Neural cell (in vitro differentiated cells): Measurements from ENCODE around the gene RAI1. TPM values are rescaled to one million over a fixed set of nuclear protein-coding genes. Genes with fewer than 3 reads are reported as not detected.

ENCODE experiments used
- H2AFZ ChIP-seq: fragments of 200-600, 300-800 bp; sonication (generic), shearing (Covaris generic); 2 replicates; pipeline ENCODE4 v1.6.0; 2014; ENCODE audit warnings: low read depth, mild to moderate bottlenecking, antibody characterized with exemption, low read length, moderate library complexity
- H3F3A ChIP-seq: fragments of 200-600 bp; shearing (Covaris generic); 2 replicates; pipeline ENCODE4 v1.6.1; 2016; ENCODE audit warnings: mild to moderate bottlenecking, moderate library complexity, mixed read lengths, antibody characterized with exemption, low read length; ENCODE audit not compliant: insufficient read depth, poor library complexity, severe bottlenecking
- H3K27ac ChIP-seq: fragments of 200-600, 300-800 bp; sonication (generic), shearing (Covaris generic); 2 replicates; pipeline ENCODE4 v1.5.1; 2014; ENCODE audit warnings: mild to moderate bottlenecking, low read length, moderate library complexity
- H3K27me3 ChIP-seq: fragments of 300-800, 200-600 bp; sonication (generic), shearing (Covaris generic); 2 replicates; pipeline ENCODE4 v1.6.0; 2014; ENCODE audit warnings: mild to moderate bottlenecking, low read depth, low read length, moderate library complexity; ENCODE audit not compliant: insufficient read depth
- H3K36me3 ChIP-seq: fragments of 300-800, 200-600 bp; sonication (generic), shearing (Covaris generic); 2 replicates; pipeline ENCODE4 v1.5.1; 2014; ENCODE audit warnings: mild to moderate bottlenecking, antibody characterized with exemption, low read length, moderate library complexity; ENCODE audit not compliant: insufficient read depth
- H3K4me2 ChIP-seq: fragments of 300-800, 200-600 bp; sonication (generic), shearing (Covaris generic); 2 replicates; pipeline ENCODE4 v1.6.0; 2014; ENCODE audit warnings: mild to moderate bottlenecking, low read length
- H3K4me3 ChIP-seq: fragments of 300-800, 200-600 bp; sonication (generic), shearing (Covaris generic); 2 replicates; pipeline ENCODE4 v1.5.1; 2014; ENCODE audit warnings: mild to moderate bottlenecking, low read length, moderate library complexity
- H3K79me2 ChIP-seq: fragments of 200-600 bp; shearing (Covaris generic); replicated peaks from 2 replicates; pipeline ENCODE4 v1.6.0; 2014; ENCODE audit warnings: mild to moderate bottlenecking, low read length, moderate library complexity; ENCODE audit not compliant: insufficient read depth
- H3K9ac ChIP-seq: fragments of 300-800, 200-600 bp; sonication (generic), shearing (Covaris generic); 2 replicates; pipeline ENCODE4 v1.6.1; 2016; ENCODE audit warnings: mild to moderate bottlenecking, low read length, mixed read lengths
- H3K9me2 ChIP-seq: fragments of 200-600 bp; shearing (Covaris generic); 2 replicates; pipeline ENCODE4 v1.6.1; 2016; ENCODE audit warnings: mild to moderate bottlenecking, low read length, mixed read lengths; ENCODE audit not compliant: insufficient read depth
- H3K9me3 ChIP-seq: fragments of 200-600, 300-800 bp; sonication (generic), shearing (Covaris generic); 2 replicates; pipeline ENCODE4 v1.6.1; 2016; ENCODE audit warnings: mild to moderate bottlenecking, mixed run types, low read length, moderate library complexity, mixed read lengths
- H4K20me1 ChIP-seq: fragments of 200-600 bp; shearing (Covaris generic); 2 replicates; pipeline ENCODE4 v1.6.1; 2016; ENCODE audit warnings: mild to moderate bottlenecking, mixed run types; ENCODE audit not compliant: insufficient read depth
- CTCF ChIP-seq: fragments of 450-650 bp; IDR thresholded peaks from 2 replicates; pipeline ENCODE4 v1.5.1; 2014; ENCODE audit warnings: antibody characterized with exemption, mild to moderate bottlenecking, moderate library complexity; ENCODE audit not compliant: poor library complexity, severe bottlenecking
- EP300 ChIP-seq: fragments of 450-650 bp; conservative IDR thresholded peaks from 2 replicates; pipeline ENCODE4 v1.6.1; 2014; ENCODE audit warnings: antibody characterized with exemption, mild to moderate bottlenecking, moderate library complexity; ENCODE audit not compliant: poor library complexity, severe bottlenecking
- EZH2 ChIP-seq: fragments of 200-600, 300-800 bp; shearing (Covaris generic), sonication (generic); IDR thresholded peaks from 2 replicates; pipeline ENCODE4 v1.6.1; 2014; ENCODE audit warnings: antibody characterized with exemption, low read length, borderline replicate concordance, mild to moderate bottlenecking; ENCODE audit not compliant: insufficient read depth, poor library complexity, severe bottlenecking
- MXI1 ChIP-seq: fragments of 450-650 bp; conservative IDR thresholded peaks from 2 replicates; pipeline ENCODE4 v1.6.1; 2014; ENCODE audit warnings: antibody characterized with exemption, mild to moderate bottlenecking; ENCODE audit not compliant: poor library complexity, severe bottlenecking
- POLR2AphosphoS5 ChIP-seq: IDR thresholded peaks from 2 replicates; pipeline ENCODE4 v1.6.1; 2012
- RAD21 ChIP-seq: fragments of 450-650 bp; conservative IDR thresholded peaks from 2 replicates; pipeline ENCODE4 v1.6.1; 2014; ENCODE audit warnings: antibody characterized with exemption, mild to moderate bottlenecking, moderate library complexity
- REST ChIP-seq: IDR thresholded peaks from 2 replicates; pipeline ENCODE4 v1.6.1; 2012; ENCODE audit warnings: borderline replicate concordance
- SMC3 ChIP-seq: fragments of 450-650 bp; conservative IDR thresholded peaks from 2 replicates; pipeline ENCODE4 v1.6.1; 2014; ENCODE audit warnings: antibody characterized with exemption, mild to moderate bottlenecking, moderate library complexity; ENCODE audit not compliant: poor library complexity
- TAF1 ChIP-seq: IDR thresholded peaks from 2 replicates; pipeline ENCODE4 v1.6.1; 2012; ENCODE audit warnings: low read depth
- polyA plus RNA-seq: library from polyadenylated mRNA; depleted of rRNA; stranded (reverse); fragments of >200 nt; gene quantifications from 2 replicates; pipeline ENCODE4 v1.2.3, GENCODE V29; 2014

RAI1 gene
- polyA plus RNA-seq, 1 donor from 2014 or later: 16.9 TPM

DNA sequence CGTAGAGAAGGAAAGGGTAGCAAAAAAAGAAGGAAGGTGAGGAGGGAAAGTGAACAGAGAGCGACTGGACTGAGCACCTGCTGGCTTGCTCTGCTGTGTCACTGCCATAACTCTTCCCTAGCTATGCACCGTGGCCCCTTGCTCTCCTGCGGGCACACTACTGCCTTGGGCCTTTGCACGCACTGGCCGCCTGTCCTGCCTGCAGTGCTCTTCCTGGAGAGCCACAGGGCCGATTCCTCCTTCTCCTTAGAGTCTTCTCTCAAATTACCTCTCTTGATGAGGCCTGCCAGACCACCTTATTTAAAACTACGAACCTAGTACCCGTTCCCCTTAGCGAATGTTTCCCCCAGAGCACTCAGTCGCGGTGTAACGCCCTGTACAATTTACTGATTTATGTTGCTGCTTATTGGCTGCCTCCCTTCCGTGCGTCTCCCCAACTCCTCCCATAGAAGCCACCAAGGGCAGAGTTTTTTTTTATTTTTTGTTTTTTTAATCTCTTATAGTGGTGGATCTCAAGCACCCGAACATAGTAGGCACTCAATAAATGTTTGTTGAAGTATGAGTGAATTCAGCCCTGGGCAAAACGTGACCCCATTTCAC, 70.3 kb downstream of the RAI1 start:
- Histone ChIP-seq H3K27me3 (no peaks in the 10 kb centered on the region), H3K27ac (peak overlapping the region; percentile 11), H3K79me2 (peaks cover 77% of the 10 kb centered on the region), H3K9ac (no peak overlapping the region), H4K20me1 (peaks cover 20% of the 10 kb centered on the region), H3K9me2 (no peaks in the 10 kb centered on the region), H3K4me3 (peak overlapping the region; percentile 46), H3K9me3 (no peaks in the 10 kb centered on the region), H2AFZ (no peak overlapping the region), H3K4me2 (no peak overlapping the region), H3F3A (no peaks in the 10 kb centered on the region), H3K36me3 (no peaks in the 10 kb centered on the region)
- no peak for TF ChIP-seq POLR2AphosphoS5
- no peak for TF ChIP-seq CTCF
- TF ChIP-seq TAF1: no peak
- no peak for TF ChIP-seq EZH2
- no peak for TF ChIP-seq RAD21
- TF ChIP-seq SMC3: no peak
- TF ChIP-seq MXI1: no peak
- TF ChIP-seq EP300: no peak
- no peak for TF ChIP-seq REST

GRCh38 chr17:17752089-17752820, 71.0 kb downstream of the RAI1 start:
- H4K20me1 ChIP-seq: peaks cover 20% of the 10 kb centered on the region
- H2AFZ ChIP-seq: no peak overlapping the region
- TF ChIP-seq REST: no peak
- TF ChIP-seq RAD21: no peak
- peak; percentile 32 for TF ChIP-seq CTCF
- TF ChIP-seq MXI1: peak; percentile 22
- H3K9me2 ChIP-seq: no peaks in the 10 kb centered on the region
- no peaks in the 10 kb centered on the region for H3K9me3 ChIP-seq
- H3K27ac ChIP-seq: peak overlapping the region; percentile 58
- H3K79me2 ChIP-seq: peaks cover 78% of the 10 kb centered on the region
- peak overlapping the region; percentile 46 for H3K4me3 ChIP-seq
- H3K4me2 ChIP-seq: no peak overlapping the region
- H3K36me3 ChIP-seq: no peaks in the 10 kb centered on the region
- H3K9ac ChIP-seq: peak overlapping the region; percentile 36
- no peaks in the 10 kb centered on the region for H3K27me3 ChIP-seq
- H3F3A ChIP-seq: no peaks in the 10 kb centered on the region
